H9 (cell line): ENCODE data around the gene CRACDL. TPM values are rescaled to one million over a fixed set of nuclear protein-coding genes. Genes with fewer than 3 reads are reported as not detected.
A peak's percentile ranks its signal among the peaks of the same experiment; 100 is the strongest.

Experiments
- DNase-seq: peaks from one replicate; pipeline ENCODE4 v3.0.0-alpha.2; 2017
- H2AFZ ChIP-seq: one replicate; pipeline ENCODE4 v1.6.1; 2013; ENCODE audit warnings: mild to moderate bottlenecking, low read length, control low read depth, moderate library complexity
- H2AK5ac ChIP-seq: 2 replicates; pipeline ENCODE4 v1.6.1; 2013; ENCODE audit warnings: low read length, control low read depth, mixed read lengths; ENCODE audit not compliant: insufficient read length
- H2BK120ac ChIP-seq: one replicate; pipeline ENCODE4 v1.6.1; 2013; ENCODE audit warnings: low read depth, mild to moderate bottlenecking, low read length, control low read depth, inconsistent platforms; ENCODE audit not compliant: poor library complexity, severe bottlenecking
- H2BK12ac ChIP-seq: 2 replicates; pipeline ENCODE4 v1.6.1; 2013; ENCODE audit warnings: low read length, control low read depth, mixed read lengths, low read depth; ENCODE audit not compliant: insufficient read length
- H2BK15ac ChIP-seq: 2 replicates; pipeline ENCODE4 v1.6.1; 2013; ENCODE audit warnings: low read depth, low read length, control low read depth
- H2BK20ac ChIP-seq: one replicate; pipeline ENCODE4 v1.6.1; 2013; ENCODE audit warnings: low read depth, mild to moderate bottlenecking, low read length, control low read depth, inconsistent platforms; ENCODE audit not compliant: poor library complexity, severe bottlenecking
- H2BK5ac ChIP-seq: 2 replicates; pipeline ENCODE4 v1.6.1; 2013; ENCODE audit warnings: low read length, control low read depth, mixed read lengths; ENCODE audit not compliant: insufficient read length
- H3K14ac ChIP-seq: 2 replicates; pipeline ENCODE4 v1.6.1; 2013; ENCODE audit warnings: low read length, control low read depth; ENCODE audit not compliant: insufficient read depth
- H3K18ac ChIP-seq: 2 replicates; pipeline ENCODE4 v1.6.1; 2013; ENCODE audit warnings: low read depth, mild to moderate bottlenecking, mixed read lengths, low read length, control low read depth; ENCODE audit not compliant: insufficient read length
- H3K23ac ChIP-seq: 2 replicates; pipeline ENCODE4 v1.6.1; 2013; ENCODE audit warnings: low read length, control low read depth, mixed read lengths, low read depth; ENCODE audit not compliant: insufficient read length
- H3K23me2 ChIP-seq: 2 replicates; pipeline ENCODE4 v1.6.1; 2013; ENCODE audit warnings: low read depth, mild to moderate bottlenecking, mixed read lengths, low read length, control low read depth; ENCODE audit not compliant: insufficient read length, poor library complexity, severe bottlenecking
- H3K27ac ChIP-seq: 2 replicates; pipeline ENCODE4 v1.5.1; 2013; ENCODE audit warnings: low read length, control low read depth, mixed read lengths, low read depth; ENCODE audit not compliant: insufficient read length
- H3K27me3 ChIP-seq: 2 replicates; pipeline ENCODE4 v1.6.1; 2013; ENCODE audit warnings: low read length, control low read depth, inconsistent platforms; ENCODE audit not compliant: insufficient read depth
- H3K4ac ChIP-seq: 2 replicates; pipeline ENCODE4 v1.6.1; 2013; ENCODE audit warnings: low read depth, mild to moderate bottlenecking, control low read depth, inconsistent platforms, low read length, moderate library complexity
- H3K4me1 ChIP-seq: 2 replicates; pipeline ENCODE4 v1.6.1; 2013; ENCODE audit warnings: low read length, control low read depth, inconsistent platforms; ENCODE audit not compliant: insufficient read depth
- H3K4me2 ChIP-seq: 2 replicates; pipeline ENCODE4 v1.6.1; 2013; ENCODE audit warnings: low read length, control low read depth, mixed read lengths; ENCODE audit not compliant: insufficient read length, insufficient read depth
- H3K56ac ChIP-seq: 2 replicates; pipeline ENCODE4 v1.6.1; 2013; ENCODE audit warnings: low read depth, mild to moderate bottlenecking, mixed read lengths, low read length, control low read depth; ENCODE audit not compliant: insufficient read length
- H3K79me1 ChIP-seq: 2 replicates; pipeline ENCODE4 v1.6.1; 2013; ENCODE audit warnings: low read depth, mild to moderate bottlenecking, moderate library complexity, low read length, control low read depth, inconsistent platforms; ENCODE audit not compliant: insufficient read depth, poor library complexity, severe bottlenecking
- H3K79me2 ChIP-seq: 2 replicates; pipeline ENCODE4 v1.6.1; 2013; ENCODE audit warnings: low read length, control low read depth, inconsistent platforms; ENCODE audit not compliant: insufficient read depth
- H3K9ac ChIP-seq: 2 replicates; pipeline ENCODE4 v1.6.1; 2013; ENCODE audit warnings: low read length, control low read depth, mixed read lengths; ENCODE audit not compliant: insufficient read length; ENCODE audit errors: extremely low read depth
- H3K9me3 ChIP-seq: one replicate; pipeline ENCODE4 v1.6.1; 2013; ENCODE audit warnings: low read depth, low read length, inconsistent platforms; ENCODE audit not compliant: control insufficient read depth
- H3T11ph ChIP-seq: one replicate; pipeline ENCODE4 v1.6.1; 2013; ENCODE audit warnings: mild to moderate bottlenecking, low read length, control low read depth, inconsistent platforms
- H4K20me1 ChIP-seq: one replicate; pipeline ENCODE4 v1.6.1; 2013; ENCODE audit not compliant: control insufficient read depth, insufficient read length, insufficient read depth
- H4K5ac ChIP-seq: 2 replicates; pipeline ENCODE4 v1.6.1; 2013; ENCODE audit warnings: low read depth, mild to moderate bottlenecking, mixed read lengths, low read length, control low read depth; ENCODE audit not compliant: insufficient read length
- H4K8ac ChIP-seq: replicated peaks from 2 replicates; pipeline ENCODE4 v1.6.1; 2013; ENCODE audit warnings: low read length, control low read depth, mixed read lengths, low read depth; ENCODE audit not compliant: insufficient read length
- H4K91ac ChIP-seq: 2 replicates; pipeline ENCODE4 v1.6.1; 2013; ENCODE audit warnings: low read depth, mild to moderate bottlenecking, moderate library complexity, mixed read lengths, low read length, control low read depth; ENCODE audit not compliant: insufficient read length
- H3K27ac Mint-ChIP-seq, 3 experiments: 2 replicates in 2 of 3; 3 replicates in 1 of 3; pipeline ENCODE4 v1.8.0; 2020 to 2021; ENCODE audit warnings: mixed read lengths in 3 of 3, mild to moderate bottlenecking in 1 of 3, moderate library complexity in 1 of 3
- H3K27me3 Mint-ChIP-seq: 2 replicates; pipeline ENCODE4 v1.8.0; 2021; ENCODE audit warnings: low read depth, mild to moderate bottlenecking, moderate library complexity, mixed read lengths
- H3K36me3 Mint-ChIP-seq, 3 experiments: 2 replicates in 2 of 3; 3 replicates in 1 of 3; pipeline ENCODE4 v1.8.0; 2020 to 2021; ENCODE audit warnings: low read depth in 3 of 3, mixed read lengths in 3 of 3; ENCODE audit not compliant: insufficient read depth in 1 of 3
- H3K4me1 Mint-ChIP-seq, 2 experiments: 2 replicates each; pipeline ENCODE4 v1.8.0; 2020; ENCODE audit warnings: mixed read lengths in 2 of 2
- H3K4me3 Mint-ChIP-seq, 2 experiments: 2 replicates in 1 of 2; 3 replicates in 1 of 2; pipeline ENCODE4 v1.8.0; 2020 to 2021; ENCODE audit warnings: mild to moderate bottlenecking in 2 of 2, mixed read lengths in 2 of 2, moderate library complexity in 1 of 2
- H3K9me3 Mint-ChIP-seq, 2 experiments: 2 replicates in 1 of 2; 3 replicates in 1 of 2; pipeline ENCODE4 v1.8.0; 2020; ENCODE audit warnings: mild to moderate bottlenecking in 2 of 2, mixed read lengths in 2 of 2, moderate library complexity in 1 of 2
- CTCF ChIP-seq: fragments of 200-600 bp; sonication (generic); conservative IDR thresholded peaks from 3 replicates; pipeline ENCODE4 v1.8.0; 2021; ENCODE audit warnings: antibody characterized with exemption, mild to moderate bottlenecking
- WGBS: extraction: QIAGEN DNeasy Blood & Tissue Kit; methylation state at CpG from one replicate; pipeline ENCODE4 v1.1.7; 2013; ENCODE audit warnings: missing lambda C conversion rate, low lambda C conversion rate, mixed read lengths; ENCODE audit not compliant: insufficient read length; ENCODE audit errors: extremely low coverage; 5-methylcytosine and 5-hydroxymethylcytosine counted together
- total RNA-seq: library from RNA; stranded (reverse); gene quantifications from 2 replicates; pipeline ENCODE4 v1.2.1, GENCODE V29; 2021

Gene CRACDL
- total RNA-seq, 1 experiment from 2014 or later = 0.48 TPM

GRCh38 chr2:98773169-98773568 lies 162.9 kb downstream of the CRACDL start:
- H3K4me3 Mint-ChIP-seq = no peak overlapping the region
- H2BK15ac ChIP-seq = no peak overlapping the region
- no peak overlapping the region for H3K4me2 ChIP-seq
- no peak overlapping the region for H3K27ac ChIP-seq
- no peaks in the 10 kb centered on the region for H3K27me3 ChIP-seq
- no peak overlapping the region for H2AFZ ChIP-seq
- no peaks in the 10 kb centered on the region for H3K79me2 ChIP-seq
- peaks cover 35 to 50% of the 10 kb centered on the region in 2 experiments for H3K4me1 Mint-ChIP-seq
- DNase-seq = no peak
- H3K23me2 ChIP-seq = no peaks in the 10 kb centered on the region
- peaks cover 7% of the 10 kb centered on the region for H3K27me3 Mint-ChIP-seq
- H2BK12ac ChIP-seq = no peak overlapping the region
- WGBS = no CpG with 5 or more reads among the region's 5 CpGs
- no peak overlapping the region for H3K18ac ChIP-seq
- H3K9ac ChIP-seq = no peak overlapping the region
- no peak overlapping the region for H4K5ac ChIP-seq
- 0 out of 7 replicates have a peak overlapping the region, but pooled peaks of 1 of the 3 experiments have one; percentile 44 for H3K27ac Mint-ChIP-seq
- no peak overlapping the region for H2BK5ac ChIP-seq
- peaks cover 2% of the 10 kb centered on the region for H4K20me1 ChIP-seq
- no peaks in the 10 kb centered on the region for H3K36me3 Mint-ChIP-seq
- H3T11ph ChIP-seq = no peak overlapping the region
- H2BK20ac ChIP-seq = no peak overlapping the region
- H3K4ac ChIP-seq = no peak overlapping the region
- H3K79me1 ChIP-seq = no peaks in the 10 kb centered on the region
- H2BK120ac ChIP-seq = no peak overlapping the region
- H4K8ac ChIP-seq = no peak overlapping the region
- H4K91ac ChIP-seq = no peak overlapping the region
- H3K14ac ChIP-seq = no peak overlapping the region
- no peak overlapping the region for H3K23ac ChIP-seq
- no peaks in the 10 kb centered on the region for H3K9me3 ChIP-seq
- no peak for TF ChIP-seq CTCF
- H3K4me1 ChIP-seq = peaks cover 2% of the 10 kb centered on the region; the same call in 1 of the 2 replicates
- H3K9me3 Mint-ChIP-seq = peaks cover 3 to 4% of the 10 kb centered on the region in 2 experiments; a peak in 3 of 5 replicates
- no peak overlapping the region for H3K56ac ChIP-seq
- H2AK5ac ChIP-seq = no peak overlapping the region
